HCT116 (cell line): ENCODE results near the gene EXOSC9. TPM values are rescaled to one million over a fixed set of nuclear protein-coding genes. Genes with fewer than 3 reads are reported as not detected.

Source experiments
- ATAC-seq: fragments of 200-7000 bp; cut with Tn5 transposase; 2 replicates; pipeline ENCODE4 v1.9.1; 2020; ENCODE audit warnings: mild to moderate bottlenecking, moderate library complexity
- BruUV-seq: library from RNA; stranded (reverse); fragments of 400-500 nt; replicated peaks from 2 replicates; lab custom pipeline; 2021; lab: Mats Ljungman, UMichigan
- CTCF ChIA-PET: fragments of 300-600 bp; sonication (Branson Sonifier 250); formaldehyde crosslinking; loops from one replicate; lab custom pipeline; 2021; ENCODE audit warnings: antibody characterized with exemption; lab: Charles Lee
- POLR2A ChIA-PET: fragments of 300-600, 350-600 bp; sonication (Branson Sonifier 250); formaldehyde crosslinking; loops from one replicate; lab custom pipeline; 2021; ENCODE audit warnings: antibody characterized with exemption; lab: Charles Lee
- RAD21 ChIA-PET, 2 experiments: fragments of 300-600 bp; sonication (Branson Sonifier 250); formaldehyde crosslinking; loops; one replicate each; lab custom pipeline; 2023; ENCODE audit warnings: low total read pairs in 2 of 2; ENCODE audit not compliant: uncharacterized antibody in 2 of 2, unreplicated experiment in 2 of 2, low non-redundant PET in 1 of 2; lab: Charles Lee
- DNase-seq: peaks from one replicate; pipeline ENCODE4 v3.0.0-alpha.2; 2010; ENCODE audit warnings: low read depth, low spot score
- H2AFZ ChIP-seq: fragments of 200-600 bp; shearing (Covaris generic), sonication (generic); 2 replicates; pipeline ENCODE4 v1.6.1; 2017; ENCODE audit warnings: low read depth, mixed run types, mixed read lengths, antibody characterized with exemption, low read length; ENCODE audit not compliant: poor library complexity, severe bottlenecking
- H3K27ac ChIP-seq: 2 replicates; pipeline ENCODE4 v1.5.1; 2012; ENCODE audit warnings: low read depth, low read length
- H3K27me3 ChIP-seq: fragments of 200-600 bp; sonication (generic); 2 replicates; pipeline ENCODE4 v1.6.1; 2016; ENCODE audit warnings: mixed run types, low read length, mixed read lengths; ENCODE audit not compliant: insufficient read depth
- H3K36me3 ChIP-seq, 2 experiments: fragments of 200-500 bp in 1 of 2; fragments of 200-600 bp in 1 of 2; sonication (Bioruptor generic) in 1 of 2; sonication (generic) in 1 of 2; 2 replicates each; pipeline versions ENCODE4 v1.5.1 to v1.6.1; 2014 to 2016; ENCODE audit warnings: low read length in 2 of 2, inconsistent platforms in 1 of 2, mixed read lengths in 1 of 2, mixed run types in 1 of 2; ENCODE audit not compliant: insufficient read depth in 2 of 2, control insufficient read depth in 1 of 2
- H3K4me1 ChIP-seq, 2 experiments: fragments of 200-600 bp in 1 of 2; sonication (generic) in 1 of 2; 2 replicates each; pipeline versions ENCODE4 v1.5.1 to v1.6.1; 2012 to 2017; ENCODE audit warnings: low read length in 2 of 2, inconsistent platforms in 1 of 2, mild to moderate bottlenecking in 1 of 2, mixed read lengths in 1 of 2, mixed run types in 1 of 2, moderate library complexity in 1 of 2; ENCODE audit not compliant: insufficient read depth in 2 of 2, control insufficient read depth in 1 of 2
- H3K4me2 ChIP-seq: fragments of 200-600 bp; sonication (generic); 2 replicates; pipeline ENCODE4 v1.6.1; 2017; ENCODE audit warnings: mixed run types, low read length, mixed read lengths
- H3K4me3 ChIP-seq, 2 experiments: fragments of 200-600 bp in 1 of 2; sonication (generic) in 1 of 2; replicated peaks in 1 of 2; 2 replicates each; pipeline ENCODE4 v1.5.1; 2011 to 2016; ENCODE audit warnings: low read length in 2 of 2, control low read depth in 1 of 2, low read depth in 1 of 2, mild to moderate bottlenecking in 1 of 2, mixed read lengths in 1 of 2, mixed run types in 1 of 2
- H3K79me2 ChIP-seq: fragments of 200-600 bp; sonication (generic); 2 replicates; pipeline ENCODE4 v1.6.1; 2017; ENCODE audit warnings: mild to moderate bottlenecking, mixed run types, low read length, moderate library complexity, mixed read lengths; ENCODE audit not compliant: insufficient read depth
- H3K9ac ChIP-seq: fragments of 200-600 bp; sonication (generic); 2 replicates; pipeline ENCODE4 v1.6.1; 2016; ENCODE audit warnings: low read length, mixed read lengths
- H3K9me2 ChIP-seq: fragments of 200-600 bp; sonication (generic), shearing (Covaris generic); 2 replicates; pipeline ENCODE4 v1.6.1; 2017; ENCODE audit warnings: mixed run types, mild to moderate bottlenecking, moderate library complexity; ENCODE audit not compliant: insufficient read depth
- H3K9me3 ChIP-seq, 2 experiments: fragments of 200-500 bp in 1 of 2; fragments of 200-600 bp in 1 of 2; sonication (Bioruptor generic) in 1 of 2; sonication (generic) in 1 of 2; 2 replicates each; pipeline ENCODE4 v1.6.1; 2014 to 2017; ENCODE audit warnings: low read length in 2 of 2, mixed read lengths in 2 of 2, inconsistent platforms in 1 of 2, low read depth in 1 of 2, mild to moderate bottlenecking in 1 of 2, mixed run types in 1 of 2, moderate library complexity in 1 of 2; ENCODE audit not compliant: control insufficient read depth in 1 of 2, insufficient read depth in 1 of 2
- H4K20me1 ChIP-seq: fragments of 200-600 bp; sonication (generic), shearing (Covaris generic); 2 replicates; pipeline ENCODE4 v1.6.1; 2017; ENCODE audit warnings: mixed run types, mild to moderate bottlenecking, moderate library complexity; ENCODE audit not compliant: insufficient read depth
- ATF3 ChIP-seq: IDR thresholded peaks from 2 replicates; pipeline ENCODE4 v1.6.1; 2012
- CBX3 ChIP-seq: IDR thresholded peaks from 2 replicates; pipeline ENCODE4 v1.6.1; 2012; ENCODE audit warnings: low read depth
- EGR1 ChIP-seq: IDR thresholded peaks from 2 replicates; pipeline ENCODE4 v1.6.1; 2012; ENCODE audit warnings: low read depth
- EZH2 ChIP-seq: fragments of 200-600 bp; sonication (generic); IDR thresholded peaks from 2 replicates; pipeline ENCODE4 v1.6.1; 2017; ENCODE audit warnings: antibody characterized with exemption, mixed run types
- FOSL1 ChIP-seq: IDR thresholded peaks from 2 replicates; pipeline ENCODE4 v1.6.1; 2012; ENCODE audit warnings: low read depth
- JUND ChIP-seq: IDR thresholded peaks from 2 replicates; pipeline ENCODE4 v1.6.1; 2012
- POLR2AphosphoS5 ChIP-seq: IDR thresholded peaks from 2 replicates; pipeline ENCODE4 v1.6.1; 2011; ENCODE audit warnings: mild to moderate bottlenecking, low read depth, low read length, moderate library complexity
- RAD21 ChIP-seq: IDR thresholded peaks from 2 replicates; pipeline ENCODE4 v1.6.1; 2012; ENCODE audit warnings: low read depth, mild to moderate bottlenecking
- SRF ChIP-seq: IDR thresholded peaks from 2 replicates; pipeline ENCODE4 v1.6.1; 2012; ENCODE audit warnings: low read depth
- TCF7L2 ChIP-seq: IDR thresholded peaks from 2 replicates; pipeline ENCODE4 v1.7.0; 2011; ENCODE audit warnings: borderline replicate concordance, inconsistent platforms; ENCODE audit not compliant: insufficient read depth, insufficient read length; ENCODE audit errors: extremely low read depth
- YY1 ChIP-seq: IDR thresholded peaks from 2 replicates; pipeline ENCODE4 v1.6.1; 2011; ENCODE audit warnings: low read length, low read depth, moderate library complexity, mild to moderate bottlenecking; ENCODE audit not compliant: insufficient replicate concordance; ENCODE audit errors: extremely low read depth
- ZNF274 ChIP-seq: fragments of 200-500 bp; sonication (Bioruptor generic); IDR thresholded peaks from 2 replicates; pipeline ENCODE4 v1.6.1; 2014; ENCODE audit warnings: mild to moderate bottlenecking, low read depth, low read length, inconsistent platforms
- intact Hi-C: fragments of 100-400 bp; cut with micrococcal nuclease; formaldehyde crosslinking; loops from 2 replicates; pipeline ENCODE4 v1.10.0; 2022
- total RNA-seq: library from RNA; stranded (reverse); gene quantifications from one replicate; pipeline ENCODE4 v1.2.1, GENCODE V29; 2021; ENCODE audit not compliant: unreplicated experiment
- TF ChIP-seq, protein P1 (sequence below): IDR thresholded peaks from 2 replicates; pipeline ENCODE4 v1.6.1; 2011; ENCODE audit warnings: mild to moderate bottlenecking, low read length, moderate library complexity; ENCODE audit not compliant: insufficient replicate concordance; ENCODE audit errors: extremely low read depth
- TF ChIP-seq, protein P2 (sequence below), 3 experiments: fragments of 200-600 bp in 1 of 3; sonication (generic) in 1 of 3; IDR thresholded peaks in 2 of 3; conservative IDR thresholded peaks in 1 of 3; 2 replicates each; pipeline ENCODE4 v1.5.1; 2012 to 2017; ENCODE audit warnings: low read depth in 2 of 3, low read length in 2 of 3, antibody characterized with exemption in 1 of 3, borderline replicate concordance in 1 of 3, control low read depth in 1 of 3, mild to moderate bottlenecking in 1 of 3, mixed read lengths in 1 of 3, mixed run types in 1 of 3, moderate library complexity in 1 of 3; ENCODE audit not compliant: insufficient read depth in 1 of 3

The EXOSC9 gene
- total RNA-seq, 1 experiment from 2014 or later: 58.6 TPM

GRCh38 chr4:121790976-121791375 is 10.1 kb upstream of the EXOSC9 start:
- H3K27me3 ChIP-seq: no peaks in the 10 kb centered on the region
- no peak for ATAC-seq
- TF ChIP-seq POLR2AphosphoS5: no peak
- TF ChIP-seq, protein P1, sequence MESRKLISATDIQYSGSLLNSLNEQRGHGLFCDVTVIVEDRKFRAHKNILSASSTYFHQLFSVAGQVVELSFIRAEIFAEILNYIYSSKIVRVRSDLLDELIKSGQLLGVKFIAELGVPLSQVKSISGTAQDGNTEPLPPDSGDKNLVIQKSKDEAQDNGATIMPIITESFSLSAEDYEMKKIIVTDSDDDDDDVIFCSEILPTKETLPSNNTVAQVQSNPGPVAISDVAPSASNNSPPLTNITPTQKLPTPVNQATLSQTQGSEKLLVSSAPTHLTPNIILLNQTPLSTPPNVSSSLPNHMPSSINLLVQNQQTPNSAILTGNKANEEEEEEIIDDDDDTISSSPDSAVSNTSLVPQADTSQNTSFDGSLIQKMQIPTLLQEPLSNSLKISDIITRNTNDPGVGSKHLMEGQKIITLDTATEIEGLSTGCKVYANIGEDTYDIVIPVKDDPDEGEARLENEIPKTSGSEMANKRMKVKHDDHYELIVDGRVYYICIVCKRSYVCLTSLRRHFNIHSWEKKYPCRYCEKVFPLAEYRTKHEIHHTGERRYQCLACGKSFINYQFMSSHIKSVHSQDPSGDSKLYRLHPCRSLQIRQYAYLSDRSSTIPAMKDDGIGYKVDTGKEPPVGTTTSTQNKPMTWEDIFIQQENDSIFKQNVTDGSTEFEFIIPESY: no peak
- TF ChIP-seq CBX3: no peak
- TF ChIP-seq TCF7L2: no peak
- no peak for TF ChIP-seq FOSL1
- no peak for TF ChIP-seq JUND
- TF ChIP-seq EGR1: no peak
- TF ChIP-seq, all 23 proteins: peak for 0
- H3K79me2 ChIP-seq: no peaks in the 10 kb centered on the region
- intact Hi-C loops: no loop called here
- H3K27ac ChIP-seq: no peak overlapping the region
- H3K4me3 ChIP-seq: no peak overlapping the region
- no peak overlapping the region for H3K4me2 ChIP-seq
- no peaks in the 10 kb centered on the region for H4K20me1 ChIP-seq
- no peak overlapping the region for H3K9ac ChIP-seq
- H3K9me2 ChIP-seq: no peaks in the 10 kb centered on the region
- H3K4me1 ChIP-seq: no peaks in the 10 kb centered on the region
- BruUV-seq: no TSS peak
- H2AFZ ChIP-seq: no peak overlapping the region
- DNase-seq: no peak
- ChIA-PET RAD21 (no interaction called here), CTCF (no interaction called here), POLR2A (no interaction called here)
- H3K9me3 ChIP-seq: no peaks in the 10 kb centered on the region
- no peaks in the 10 kb centered on the region for H3K36me3 ChIP-seq

DNA sequence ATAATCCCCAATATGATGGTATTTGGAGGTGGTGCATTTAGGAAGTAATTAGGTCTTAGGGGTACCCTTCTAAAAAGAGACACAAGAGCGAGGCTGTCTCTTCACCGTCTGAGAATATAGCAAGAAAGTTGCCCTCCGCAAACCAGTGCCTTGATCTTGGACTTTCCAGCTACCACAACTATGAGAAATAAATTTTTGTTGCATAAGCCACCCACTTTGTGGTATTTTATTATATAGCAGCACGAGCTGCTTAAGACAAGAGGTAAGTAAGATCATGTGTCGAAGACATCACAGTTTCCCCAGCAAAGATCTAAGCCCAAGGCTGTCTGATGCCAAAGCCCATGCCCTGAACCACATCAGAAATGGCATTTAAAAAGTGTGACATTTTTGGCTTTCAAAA is 9.6 kb upstream of the EXOSC9 start:
- no peak overlapping the region for H3K9ac ChIP-seq
- POLR2A ChIA-PET: no interaction called here
- CTCF ChIA-PET: no interaction called here
- no peaks in the 10 kb centered on the region for H3K9me3 ChIP-seq
- H3K36me3 ChIP-seq: no peaks in the 10 kb centered on the region
- no peak overlapping the region for H3K4me3 ChIP-seq
- no peaks in the 10 kb centered on the region for H3K4me1 ChIP-seq
- RAD21 ChIA-PET: no interaction called here
- no peak for DNase-seq
- intact Hi-C loops: no loop called here
- no peaks in the 10 kb centered on the region for H4K20me1 ChIP-seq
- no peak overlapping the region for H3K27ac ChIP-seq
- BruUV-seq: no TSS peak
- no peak overlapping the region for H2AFZ ChIP-seq
- no peaks in the 10 kb centered on the region for H3K79me2 ChIP-seq
- ATAC-seq: no peak
- no peaks in the 10 kb centered on the region for H3K27me3 ChIP-seq
- no peaks in the 10 kb centered on the region for H3K9me2 ChIP-seq
- no peak overlapping the region for H3K4me2 ChIP-seq
- TF ChIP-seq RAD21 (no peak), EGR1 (no peak), ZNF274 (no peak), YY1 (no peak), EZH2 (no peak), POLR2AphosphoS5 (no peak), ATF3 (no peak), SRF (no peak)
- TF ChIP-seq, protein P2, sequence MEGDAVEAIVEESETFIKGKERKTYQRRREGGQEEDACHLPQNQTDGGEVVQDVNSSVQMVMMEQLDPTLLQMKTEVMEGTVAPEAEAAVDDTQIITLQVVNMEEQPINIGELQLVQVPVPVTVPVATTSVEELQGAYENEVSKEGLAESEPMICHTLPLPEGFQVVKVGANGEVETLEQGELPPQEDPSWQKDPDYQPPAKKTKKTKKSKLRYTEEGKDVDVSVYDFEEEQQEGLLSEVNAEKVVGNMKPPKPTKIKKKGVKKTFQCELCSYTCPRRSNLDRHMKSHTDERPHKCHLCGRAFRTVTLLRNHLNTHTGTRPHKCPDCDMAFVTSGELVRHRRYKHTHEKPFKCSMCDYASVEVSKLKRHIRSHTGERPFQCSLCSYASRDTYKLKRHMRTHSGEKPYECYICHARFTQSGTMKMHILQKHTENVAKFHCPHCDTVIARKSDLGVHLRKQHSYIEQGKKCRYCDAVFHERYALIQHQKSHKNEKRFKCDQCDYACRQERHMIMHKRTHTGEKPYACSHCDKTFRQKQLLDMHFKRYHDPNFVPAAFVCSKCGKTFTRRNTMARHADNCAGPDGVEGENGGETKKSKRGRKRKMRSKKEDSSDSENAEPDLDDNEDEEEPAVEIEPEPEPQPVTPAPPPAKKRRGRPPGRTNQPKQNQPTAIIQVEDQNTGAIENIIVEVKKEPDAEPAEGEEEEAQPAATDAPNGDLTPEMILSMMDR (IDR thresholded peaks at IDR 0.05 in 2 of 3, conservative IDR thresholded peaks at IDR 0.05 in 1 of 3; ENCODE audit: borderline replicate concordance in 1 of 3, insufficient read depth in 1 of 3, low read depth in 2 of 3, low read length in 2 of 3): no peak
- TF ChIP-seq, protein P1: no peak
